GM12801 (cell line): ENCODE measurements around the gene PODN.

ENCODE experiments used
- CTCF ChIP-seq: IDR thresholded peaks from one replicate; pipeline ENCODE4 v1.5.1; 2011; ENCODE audit warnings: control low read depth; ENCODE audit not compliant: insufficient read length; ENCODE audit errors: extremely low read depth

The PODN gene

GRCh38 chr1:53043271-53043670 lies 18.7 kb upstream of the PODN start:
- no peak for TF ChIP-seq CTCF

- no peak for TF ChIP-seq CTCF
Observed at GRCh38 chr1:53044926-53045325, 17.1 kb upstream of the PODN start.

- no peak for TF ChIP-seq CTCF
Observed at GRCh38 chr1:53046930-53047329, 15.1 kb upstream of the PODN start.

- TF ChIP-seq CTCF, result no peak
Observed at GRCh38 chr1:53047737-53048736, 14.0 kb upstream of the PODN start.

- no peak for TF ChIP-seq CTCF
Observed at GRCh38 chr1:53048960-53049573, 12.9 kb upstream of the PODN start.

GRCh38 chr1:53049574-53049967 lies 12.4 kb upstream of the PODN start:
- no peak for TF ChIP-seq CTCF

- no peak for TF ChIP-seq CTCF
Observed at GRCh38 chr1:53050310-53050709, 11.7 kb upstream of the PODN start.
